Measurements from ENCODE around the gene SC5D.

Gene SC5D

GRCh38 chr11:121329781-121330395, 37.3 kb downstream of the SC5D start:
- DNase-seq, result no peak

GRCh38 chr11:121330614-121331435, 38.3 kb downstream of the SC5D start:
- DNase-seq, result no peak

GRCh38 chr11:121334973-121335710, 42.6 kb downstream of the SC5D start:
- no peak for DNase-seq

DNA sequence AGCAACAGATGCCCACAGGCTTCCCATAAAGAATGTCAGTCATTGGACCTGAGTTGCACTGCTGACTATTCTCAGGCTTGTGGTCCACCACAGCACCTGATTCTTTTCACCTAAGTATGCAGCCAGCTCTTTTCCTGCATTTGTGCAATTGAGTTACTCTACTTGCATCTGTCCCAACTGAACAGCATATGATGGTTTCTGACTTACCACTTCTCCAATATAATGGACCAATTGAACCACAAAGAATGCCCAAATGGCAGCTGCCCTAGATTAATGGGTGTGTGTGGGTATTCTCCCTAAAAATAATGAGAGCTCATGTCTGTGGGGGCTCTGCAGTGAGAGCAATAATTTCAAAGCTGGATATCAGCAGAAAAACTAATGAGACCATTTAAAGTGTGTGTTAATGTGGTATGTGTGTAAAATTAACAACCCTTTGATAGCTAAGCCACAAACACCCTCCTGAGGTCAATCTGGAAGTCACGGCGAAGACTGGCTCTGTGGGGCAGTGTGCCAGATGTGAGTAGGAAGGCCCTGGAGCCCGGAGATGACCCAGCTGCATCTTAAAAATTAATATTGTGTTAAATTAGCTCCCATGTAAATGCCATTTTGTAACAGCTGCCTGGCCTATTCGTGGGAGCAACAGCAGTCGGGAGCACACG, 43.8 kb downstream of the SC5D start:
- no peak for DNase-seq

DNA sequence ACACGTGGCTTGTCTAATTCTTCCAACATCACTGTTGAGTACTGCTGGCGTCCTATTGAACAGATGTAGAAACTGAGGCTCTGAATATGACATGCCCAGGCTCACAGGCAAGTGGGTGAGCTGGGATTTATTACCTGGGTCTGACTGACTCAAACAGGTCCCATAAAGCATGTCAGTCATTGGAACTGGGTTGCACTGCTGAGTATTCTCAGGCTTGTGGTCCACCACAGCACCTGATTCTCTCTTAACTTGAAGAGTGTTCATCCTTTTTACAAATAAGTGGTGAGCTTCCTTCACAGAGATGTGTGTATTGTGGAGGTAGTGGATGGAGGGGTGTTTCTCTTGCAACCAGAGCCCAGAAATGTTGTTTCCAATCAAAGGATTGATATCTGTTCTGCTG, 44.5 kb downstream of the SC5D start:
- no peak for DNase-seq

- DNase-seq, result no peak
Measured at GRCh38 chr11:121337740-121338272, 45.2 kb downstream of the SC5D start.

- no peak for DNase-seq
Measured at GRCh38 chr11:121338536-121338935, 46.0 kb downstream of the SC5D start.

DNA sequence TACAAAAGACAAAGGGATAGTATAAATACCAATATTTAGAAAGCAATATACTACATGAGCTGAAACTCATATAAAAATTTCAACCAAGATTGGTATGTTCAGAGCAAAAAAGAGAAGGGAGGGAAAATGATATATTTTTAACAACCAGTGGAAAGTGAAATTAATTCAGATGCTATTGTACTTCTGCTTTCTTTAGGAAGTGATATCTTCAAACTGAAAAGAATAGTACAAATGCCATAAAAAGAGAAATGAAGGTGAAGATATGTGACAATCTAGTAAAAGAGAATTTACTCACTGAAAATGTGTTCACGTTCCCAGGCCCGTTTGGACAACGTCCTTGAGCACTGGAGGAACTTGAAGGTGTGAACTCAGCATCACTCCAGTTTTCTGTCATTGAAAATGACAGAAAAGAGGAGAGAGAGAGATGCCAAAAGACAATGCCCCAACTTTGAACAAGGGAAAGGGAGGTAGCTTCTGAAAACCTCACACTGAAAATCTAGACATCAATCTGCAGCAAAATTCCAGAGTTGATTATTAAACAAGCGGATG, 47.5 kb downstream of the SC5D start:
- DNase-seq, result no peak

GRCh38 chr11:121341609-121342008, 49.0 kb downstream of the SC5D start:
- no peak for DNase-seq

DNA sequence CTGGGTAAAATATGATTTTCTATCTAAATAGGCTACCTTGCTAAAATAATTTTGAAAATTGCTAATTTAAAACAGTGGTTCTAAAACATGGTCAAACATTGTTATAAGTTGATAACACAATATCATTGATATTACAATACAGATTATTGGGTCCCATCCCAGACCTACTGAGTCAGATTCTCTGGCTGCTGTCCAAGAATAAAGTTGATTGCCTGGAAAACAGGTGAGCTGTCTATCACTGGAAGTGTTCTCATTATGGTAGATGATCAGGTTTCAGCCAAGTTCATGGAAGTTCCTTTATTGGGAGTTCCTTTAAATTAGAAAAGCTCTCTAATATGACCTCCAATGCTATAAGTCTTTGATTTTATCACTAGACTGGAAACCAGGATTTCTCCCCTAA, 52.3 kb downstream of the SC5D start:
- no peak for DNase-seq

GRCh38 chr11:121347094-121347493, 54.5 kb downstream of the SC5D start:
- no peak for DNase-seq

DNA sequence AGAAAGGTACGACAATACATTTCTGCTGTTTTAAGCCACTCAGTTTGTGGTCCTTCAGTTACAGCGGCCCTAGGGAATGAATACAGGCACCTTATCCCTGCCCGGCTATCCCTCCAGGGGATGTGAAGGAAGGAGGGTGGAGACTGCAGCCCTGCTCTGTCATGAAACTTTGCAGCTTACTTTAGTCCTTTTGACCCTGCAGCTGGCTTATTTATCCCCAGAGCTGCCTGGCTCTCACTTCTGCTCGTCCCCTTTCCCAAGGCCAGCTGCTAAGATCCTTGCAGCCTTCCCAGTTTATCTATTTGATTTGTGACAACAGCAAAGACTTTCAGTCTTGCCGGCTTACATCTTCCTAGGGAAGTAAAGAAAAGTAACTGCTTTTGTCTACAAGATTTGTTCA, 55.2 kb downstream of the SC5D start:
- DNase-seq, result no peak

DNA sequence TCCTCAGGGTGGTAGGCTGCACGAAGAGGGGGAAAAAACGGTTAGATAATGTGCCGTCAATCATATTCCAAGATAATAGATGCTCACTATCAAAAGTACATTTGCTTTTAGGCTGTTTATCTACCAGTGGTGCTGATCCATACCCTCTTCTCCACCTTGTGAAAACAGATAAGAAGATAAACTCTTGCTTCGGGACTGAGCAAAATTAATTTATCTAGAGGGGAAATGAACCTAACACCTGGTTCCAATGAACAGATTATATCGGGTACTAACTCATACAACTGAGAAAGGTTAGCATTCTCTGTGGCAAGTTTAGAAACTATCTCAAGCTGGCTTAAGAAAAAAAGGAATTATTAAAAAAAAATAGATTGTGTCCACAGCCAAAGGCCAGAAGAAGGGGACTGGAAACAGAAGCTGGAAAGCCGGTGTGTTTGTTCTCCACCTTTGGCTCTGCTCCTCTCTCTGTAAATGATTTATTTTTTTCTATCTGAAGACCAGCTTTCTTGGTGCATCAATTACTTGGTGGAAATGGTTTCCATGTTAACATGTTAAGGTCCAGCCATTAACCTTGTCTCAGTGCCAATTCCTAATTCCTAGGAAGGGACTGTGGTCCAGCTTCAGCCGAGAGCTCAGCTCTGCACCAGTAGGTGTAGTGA, 55.8 kb downstream of the SC5D start:
- DNase-seq, result no peak

GRCh38 chr11:121349790-121350189, 57.2 kb downstream of the SC5D start:
- no peak for DNase-seq

DNA sequence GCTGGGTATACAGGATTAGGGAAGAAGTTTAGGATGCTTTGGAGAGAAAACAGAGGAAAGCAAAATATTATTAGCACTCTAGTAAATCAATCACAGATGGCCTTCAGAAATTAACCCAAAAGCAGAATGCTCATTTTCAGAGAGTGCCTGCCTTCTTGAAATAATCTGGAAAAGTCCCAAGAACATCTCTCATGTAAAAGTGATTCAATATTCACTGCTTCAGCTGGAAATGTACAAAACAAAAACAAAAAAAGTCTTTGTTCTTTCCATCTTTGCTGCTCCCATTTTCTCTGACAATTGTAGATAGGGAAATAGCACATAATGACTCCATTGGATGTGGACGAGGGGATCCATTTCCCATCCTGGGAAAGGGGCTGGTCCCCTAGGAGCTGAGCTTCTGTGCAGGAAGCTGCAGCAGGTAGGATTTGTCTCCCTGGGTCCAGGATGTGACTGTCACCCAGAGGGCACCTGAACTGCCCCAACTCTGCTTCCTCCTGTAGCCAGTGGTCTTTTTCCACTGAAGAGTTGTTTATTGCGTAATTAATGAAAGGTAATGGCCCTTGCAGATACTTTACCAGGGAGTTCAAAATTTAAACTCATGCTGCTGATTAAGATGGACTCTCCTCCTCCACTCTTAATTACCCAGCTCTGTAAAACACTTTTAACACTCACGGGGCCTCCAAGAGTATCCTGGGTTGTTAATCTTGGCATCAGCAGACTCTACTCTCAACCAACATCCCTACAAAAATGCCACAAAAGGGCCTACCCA, 57.9 kb downstream of the SC5D start:
- no peak for DNase-seq

- no peak for DNase-seq
Measured at GRCh38 chr11:121351083-121351630, 58.6 kb downstream of the SC5D start.

GRCh38 chr11:121352251-121352891, 59.8 kb downstream of the SC5D start:
- no peak for DNase-seq

GRCh38 chr11:121354192-121354591, 61.6 kb downstream of the SC5D start:
- DNase-seq, result no peak

GRCh38 chr11:121356357-121356756, 63.8 kb downstream of the SC5D start:
- DNase-seq, result no peak

All from activated gamma-delta T cell (primary cell).